ENCODE measurements around the gene TMEM141.

TMEM141 gene

DNA sequence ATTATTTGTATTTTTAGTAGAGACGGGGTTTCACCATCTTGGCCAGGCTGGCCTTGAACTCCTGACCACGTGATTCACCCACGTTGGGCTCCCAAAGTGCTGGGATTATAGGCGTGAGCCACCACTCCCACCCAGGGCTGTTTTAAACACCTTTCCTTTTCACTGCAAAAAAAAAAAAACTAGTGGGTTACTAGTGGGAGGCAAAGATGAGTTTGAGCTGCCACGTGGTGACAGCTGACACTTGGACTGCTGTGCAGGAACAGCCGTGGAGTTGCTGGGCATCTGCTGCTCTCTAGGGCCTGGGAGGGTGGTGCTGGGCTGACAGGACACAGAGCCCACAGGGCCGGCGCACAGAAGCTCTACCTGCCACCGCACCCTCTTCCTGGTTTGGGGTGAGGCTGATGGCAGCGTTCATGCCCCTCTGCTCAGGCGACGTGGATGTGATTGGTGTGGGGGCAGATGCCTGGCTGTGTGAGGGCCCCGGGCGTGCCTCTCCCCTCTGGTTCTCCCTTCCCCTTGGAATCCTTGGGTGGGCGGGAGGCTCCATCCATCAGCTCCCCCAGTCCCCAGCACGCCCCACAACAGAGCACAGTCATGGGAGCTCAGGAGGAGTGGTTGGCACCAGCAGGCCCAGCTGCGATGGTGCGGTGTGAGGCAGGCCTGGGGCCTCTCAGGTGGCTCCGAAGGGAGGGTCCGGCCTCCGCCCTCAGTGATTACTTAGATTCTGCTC, 33.5 kb downstream of the TMEM141 start:
- Mint-ChIP-seq H3K27ac (ENCODE audit: low read depth) (no peak overlapping the region), H3K36me3 (ENCODE audit: insufficient read depth) (peaks cover 22% of the 10 kb centered on the region), H3K9me3 (no peaks in the 10 kb centered on the region), H3K4me3 (no peak overlapping the region), H3K4me1 (peaks cover 6% of the 10 kb centered on the region), H3K27me3 (no peaks in the 10 kb centered on the region)
- no peak for DNase-seq (ENCODE audit: low spot score in 2 of 2)
- no peak for ATAC-seq (replicated peaks; ENCODE audit: extremely low read depth, poor library complexity, severe bottlenecking)

- Mint-ChIP-seq H3K4me1 (peaks cover 6% of the 10 kb centered on the region), H3K9me3 (no peaks in the 10 kb centered on the region), H3K27me3 (no peaks in the 10 kb centered on the region), H3K27ac (ENCODE audit: low read depth) (no peak overlapping the region), H3K36me3 (ENCODE audit: insufficient read depth) (peaks cover 22% of the 10 kb centered on the region), H3K4me3 (no peak overlapping the region)
- DNase-seq (ENCODE audit: low spot score in 2 of 2), result no peak
- no peak for ATAC-seq (replicated peaks; ENCODE audit: extremely low read depth, poor library complexity, severe bottlenecking)
Observed at GRCh38 chr9:136825295-136826187, 34.4 kb downstream of the TMEM141 start.

DNA sequence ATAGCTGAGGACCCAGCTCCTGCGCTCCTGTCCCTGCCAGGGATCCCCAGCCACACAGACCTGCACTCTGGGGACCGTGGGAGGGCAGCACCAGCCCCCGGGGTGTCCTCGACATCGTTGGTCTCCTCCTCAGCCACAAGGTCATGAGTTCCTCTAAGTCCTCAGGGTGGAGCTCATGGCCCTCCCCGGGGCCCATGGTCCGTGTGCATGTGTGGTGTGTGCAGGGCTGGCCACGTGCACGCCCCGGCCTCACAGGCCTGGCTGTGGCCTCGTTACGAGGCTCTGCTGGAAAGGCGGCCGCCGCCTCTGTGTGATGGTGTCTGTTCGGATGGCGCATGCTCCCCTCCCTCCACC, 35.0 kb downstream of the TMEM141 start:
- Mint-ChIP-seq H3K27ac (ENCODE audit: low read depth) (no peak overlapping the region), H3K9me3 (no peaks in the 10 kb centered on the region), H3K27me3 (no peaks in the 10 kb centered on the region), H3K4me1 (peaks cover under 1% of the 10 kb centered on the region), H3K4me3 (no peak overlapping the region), H3K36me3 (ENCODE audit: insufficient read depth) (peaks cover 25% of the 10 kb centered on the region)
- no peak for ATAC-seq (replicated peaks; ENCODE audit: extremely low read depth, poor library complexity, severe bottlenecking)
- DNase-seq (ENCODE audit: low spot score in 2 of 2), result no peak

- Mint-ChIP-seq H3K27me3 (no peaks in the 10 kb centered on the region), H3K4me1 (no peaks in the 10 kb centered on the region), H3K36me3 (ENCODE audit: insufficient read depth) (peaks cover 27% of the 10 kb centered on the region), H3K4me3 (no peak overlapping the region), H3K9me3 (no peaks in the 10 kb centered on the region), H3K27ac (ENCODE audit: low read depth) (no peak overlapping the region)
- ATAC-seq (replicated peaks; ENCODE audit: extremely low read depth, poor library complexity, severe bottlenecking) (no peak), DNase-seq (ENCODE audit: low spot score in 2 of 2) (no peak)
Observed at GRCh38 chr9:136826703-136827582, 35.8 kb downstream of the TMEM141 start.

GRCh38 chr9:136827794-136828473, 36.8 kb downstream of the TMEM141 start:
- Mint-ChIP-seq H3K9me3 (no peaks in the 10 kb centered on the region), H3K36me3 (ENCODE audit: insufficient read depth) (peaks cover 30% of the 10 kb centered on the region)
- no peak for ATAC-seq (replicated peaks; ENCODE audit: extremely low read depth, poor library complexity, severe bottlenecking)

GRCh38 chr9:136828474-136829140, 37.5 kb downstream of the TMEM141 start:
- no peak overlapping the region for H3K27ac Mint-ChIP-seq (ENCODE audit: low read depth)
- no peaks in the 10 kb centered on the region for H3K9me3 Mint-ChIP-seq
- no peaks in the 10 kb centered on the region for H3K4me1 Mint-ChIP-seq
- H3K4me3 Mint-ChIP-seq, result no peak overlapping the region
- no peak for DNase-seq (ENCODE audit: low spot score in 2 of 2)
- ATAC-seq (replicated peaks; ENCODE audit: extremely low read depth, poor library complexity, severe bottlenecking), result no peak
- H3K27me3 Mint-ChIP-seq, result no peaks in the 10 kb centered on the region
- peaks cover 28% of the 10 kb centered on the region for H3K36me3 Mint-ChIP-seq (ENCODE audit: insufficient read depth)

More at GRCh38 chr9:136827794-136828473, 36.8 kb downstream of the TMEM141 start:
- no peak overlapping the region for H3K4me3 Mint-ChIP-seq
- no peaks in the 10 kb centered on the region for H3K27me3 Mint-ChIP-seq
- no peak overlapping the region for H3K27ac Mint-ChIP-seq (ENCODE audit: low read depth)
- no peak for DNase-seq (ENCODE audit: low spot score in 2 of 2)
- no peaks in the 10 kb centered on the region for H3K4me1 Mint-ChIP-seq

DNA sequence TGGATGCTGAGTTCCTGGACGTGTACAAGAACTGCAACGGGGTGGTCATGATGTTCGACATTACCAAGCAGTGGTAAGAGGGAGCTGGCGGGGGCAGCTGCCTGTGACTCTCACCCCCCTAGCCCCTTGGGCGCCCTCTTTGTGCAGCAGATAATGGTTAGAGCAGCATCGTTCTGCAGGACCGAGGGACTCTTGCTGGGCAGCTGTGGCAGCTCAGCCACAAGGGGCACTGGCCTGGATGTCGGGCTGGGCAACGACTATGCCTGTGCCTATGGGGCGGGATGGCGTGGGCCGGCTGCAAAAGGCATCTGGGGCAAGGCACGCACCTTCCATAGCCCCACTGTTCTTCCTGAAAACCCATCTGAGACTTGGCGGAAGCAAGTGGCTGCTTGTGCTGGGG, 38.3 kb downstream of the TMEM141 start:
- Mint-ChIP-seq H3K27me3 (no peaks in the 10 kb centered on the region), H3K27ac (ENCODE audit: low read depth) (no peak overlapping the region), H3K4me3 (no peak overlapping the region), H3K9me3 (no peaks in the 10 kb centered on the region), H3K4me1 (no peaks in the 10 kb centered on the region), H3K36me3 (ENCODE audit: insufficient read depth) (peaks cover 23% of the 10 kb centered on the region)
- ATAC-seq (replicated peaks; ENCODE audit: extremely low read depth, poor library complexity, severe bottlenecking) (no peak), DNase-seq (ENCODE audit: low spot score in 2 of 2) (no peak)

DNA sequence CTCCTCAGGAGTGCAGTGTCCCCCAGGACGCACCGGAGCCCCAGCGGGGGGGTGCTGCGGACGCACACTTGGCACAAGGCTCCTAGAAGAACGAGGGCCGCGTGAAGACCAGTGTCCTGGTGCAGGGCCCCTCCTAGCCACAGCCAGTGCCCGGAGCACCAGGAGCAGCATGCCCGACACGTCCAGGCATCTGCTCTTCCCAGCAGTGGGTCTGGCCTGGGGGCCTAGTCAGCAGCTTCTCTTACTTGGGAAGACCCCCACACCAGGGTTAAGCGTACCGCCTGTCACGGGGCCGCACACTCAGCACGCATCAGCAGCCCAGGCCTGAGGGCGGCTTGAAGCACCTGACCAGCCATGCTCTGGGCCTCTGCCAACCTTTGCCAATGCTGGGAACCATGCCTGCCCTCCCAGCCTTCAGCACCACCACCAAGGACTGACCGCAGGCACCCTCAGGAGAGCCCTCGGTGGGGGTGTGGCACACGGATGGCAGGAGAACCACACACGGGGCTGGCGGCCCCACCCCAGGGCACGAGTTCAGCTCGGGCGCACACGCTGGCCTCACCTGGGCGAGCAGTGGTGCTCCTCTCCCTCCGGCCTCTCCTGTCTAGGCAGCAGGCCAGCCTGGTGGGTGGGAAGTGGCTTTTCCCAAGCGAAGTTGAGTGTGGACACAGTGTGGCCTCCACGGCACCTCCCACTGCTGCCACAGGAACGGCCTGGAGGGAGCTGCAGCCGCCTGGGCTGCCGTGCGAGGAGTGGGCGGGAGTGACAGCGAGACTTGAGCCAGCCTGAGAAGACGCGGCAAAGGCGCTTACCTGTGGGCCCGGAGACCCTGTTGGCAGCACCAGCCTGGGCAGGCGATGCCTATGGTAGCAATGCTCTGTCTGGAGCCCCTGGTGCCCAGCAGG, 39.1 kb downstream of the TMEM141 start:
- H3K27ac Mint-ChIP-seq (ENCODE audit: low read depth), result no peak overlapping the region
- no peaks in the 10 kb centered on the region for H3K9me3 Mint-ChIP-seq
- no peaks in the 10 kb centered on the region for H3K4me1 Mint-ChIP-seq
- no peak for DNase-seq (ENCODE audit: low spot score in 2 of 2)
- no peak overlapping the region for H3K4me3 Mint-ChIP-seq
- peaks cover 16% of the 10 kb centered on the region for H3K36me3 Mint-ChIP-seq (ENCODE audit: insufficient read depth)
- no peak for ATAC-seq (replicated peaks; ENCODE audit: extremely low read depth, poor library complexity, severe bottlenecking)
- no peaks in the 10 kb centered on the region for H3K27me3 Mint-ChIP-seq

DNA sequence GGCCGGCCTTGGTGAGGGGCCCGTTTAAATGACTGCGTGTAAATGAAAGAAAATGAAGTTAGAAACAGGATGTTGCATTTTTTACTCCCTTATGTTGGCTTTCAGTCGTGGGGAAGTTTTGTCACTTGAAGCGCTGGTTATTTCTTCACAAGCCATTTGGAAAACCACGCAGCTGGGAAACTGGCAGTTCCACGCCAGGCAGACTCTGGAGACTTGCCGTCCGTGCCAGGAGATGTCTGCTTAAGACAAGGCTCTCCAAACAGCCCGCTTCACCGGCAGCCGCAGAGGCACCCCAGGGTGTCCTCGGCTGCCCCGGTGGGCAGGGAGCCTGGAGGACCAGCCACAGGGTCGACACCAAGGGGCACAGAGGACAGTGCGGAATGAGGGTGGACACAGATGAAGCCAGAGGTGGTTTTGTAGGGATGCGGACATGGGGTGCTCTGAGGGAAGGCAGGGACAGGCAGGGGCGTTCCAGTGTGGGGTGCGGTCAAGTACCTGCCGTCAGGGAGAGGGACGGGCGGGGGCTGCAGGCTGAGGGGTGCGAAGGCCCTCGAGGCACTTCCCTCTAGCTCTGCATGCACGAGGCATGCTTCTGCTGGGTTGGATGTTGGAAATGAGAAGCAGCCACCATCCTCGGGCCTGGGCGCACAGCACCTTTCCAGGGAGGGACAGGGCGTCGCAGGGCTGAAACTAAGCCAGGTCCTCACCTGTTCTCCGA, 40.0 kb downstream of the TMEM141 start:
- H3K4me3 Mint-ChIP-seq, result no peak overlapping the region
- DNase-seq (ENCODE audit: low spot score in 2 of 2), result no peak
- H3K9me3 Mint-ChIP-seq, result no peaks in the 10 kb centered on the region
- H3K4me1 Mint-ChIP-seq, result no peaks in the 10 kb centered on the region
- no peak overlapping the region for H3K27ac Mint-ChIP-seq (ENCODE audit: low read depth)
- ATAC-seq (replicated peaks; ENCODE audit: extremely low read depth, poor library complexity, severe bottlenecking), result no peak
- peaks cover 12% of the 10 kb centered on the region for H3K36me3 Mint-ChIP-seq (ENCODE audit: insufficient read depth)
- no peaks in the 10 kb centered on the region for H3K27me3 Mint-ChIP-seq

DNA sequence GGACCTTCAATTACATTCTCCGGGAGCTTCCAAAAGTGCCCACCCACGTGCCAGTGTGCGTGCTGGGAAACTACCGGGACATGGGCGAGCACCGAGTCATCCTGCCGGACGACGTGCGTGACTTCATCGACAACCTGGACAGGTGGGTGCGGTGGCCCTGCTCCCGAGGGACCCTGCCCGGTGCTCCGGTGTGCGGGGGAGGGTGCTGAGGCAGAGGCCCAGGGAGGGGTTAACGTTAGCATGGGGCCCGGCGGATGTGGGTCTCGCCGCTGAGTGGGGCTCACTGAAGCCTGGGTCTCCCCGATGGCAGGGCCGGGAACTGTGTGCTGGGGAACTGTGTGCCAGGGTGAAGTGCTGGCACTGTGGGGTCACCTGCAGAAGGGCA, 40.6 kb downstream of the TMEM141 start:
- Mint-ChIP-seq H3K4me3 (no peak overlapping the region), H3K27me3 (no peaks in the 10 kb centered on the region), H3K36me3 (ENCODE audit: insufficient read depth) (peaks cover 12% of the 10 kb centered on the region), H3K9me3 (no peaks in the 10 kb centered on the region), H3K27ac (ENCODE audit: low read depth) (no peak overlapping the region), H3K4me1 (no peaks in the 10 kb centered on the region)
- ATAC-seq (replicated peaks; ENCODE audit: extremely low read depth, poor library complexity, severe bottlenecking) (no peak), DNase-seq (ENCODE audit: low spot score in 2 of 2) (no peak)

Data from central memory CD8-positive, alpha-beta T cell (primary cell).